Activated CD4-positive, alpha-beta T cell treated with anti-CD3 and anti-CD28 coated beads, Interleukin-2, amount 10 ng/mL, durations not matched to agents 24 days and 14 days (primary cell): ENCODE measurements around the gene OCRL. TPM values are rescaled to one million over a fixed set of nuclear protein-coding genes. Genes with fewer than 3 reads are reported as not detected.

ENCODE experiments used
- DNase-seq: peaks from one replicate; pipeline ENCODE4 v3.0.0; 2022
- H3K27ac Mint-ChIP-seq: one replicate; pipeline ENCODE4 v1.8.0; 2022; ENCODE audit warnings: mild to moderate bottlenecking, mixed read lengths
- H3K27me3 Mint-ChIP-seq: one replicate; pipeline ENCODE4 v1.8.0; 2022; ENCODE audit warnings: mixed read lengths
- H3K36me3 Mint-ChIP-seq: one replicate; pipeline ENCODE4 v1.8.0; 2022; ENCODE audit warnings: low read depth, mild to moderate bottlenecking, mixed read lengths
- H3K4me1 Mint-ChIP-seq: one replicate; pipeline ENCODE4 v1.8.0; 2021; ENCODE audit warnings: mixed read lengths
- H3K4me3 Mint-ChIP-seq: one replicate; pipeline ENCODE4 v1.8.0; 2022; ENCODE audit warnings: mild to moderate bottlenecking, moderate library complexity, mixed read lengths
- H3K9me3 Mint-ChIP-seq: one replicate; pipeline ENCODE4 v1.8.0; 2021; ENCODE audit warnings: mixed read lengths
- intact Hi-C: fragments of 100-400 bp; cut with micrococcal nuclease; formaldehyde crosslinking; loops from one replicate; pipeline ENCODE4 v1.15.1; 2023
- total RNA-seq: library from RNA; stranded (reverse); gene quantifications from 2 replicates; pipeline ENCODE4 v1.2.3, GENCODE V29; 2022

Gene OCRL
- total RNA-seq, 1 donor from 2014 or later: 3.8 TPM

DNA sequence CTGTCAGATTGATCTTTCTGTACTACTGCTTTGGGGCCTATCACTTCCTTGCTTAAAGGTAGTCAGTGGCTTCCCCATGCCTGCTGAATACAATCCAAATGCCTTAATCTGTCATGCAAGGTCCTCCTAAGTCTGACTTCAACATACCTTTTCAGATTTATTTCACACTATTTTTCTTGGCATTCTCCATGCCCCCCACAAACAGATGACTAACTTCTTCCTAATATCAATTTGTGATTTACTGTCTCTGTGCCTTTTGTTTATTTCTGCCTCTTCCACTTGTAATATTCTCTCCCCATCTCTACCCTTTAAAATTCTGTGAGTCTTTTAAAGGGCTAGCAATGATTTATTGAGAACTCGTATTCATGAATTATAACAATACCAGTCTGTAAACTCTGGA lies 41.8 kb downstream of the OCRL start:
- H3K36me3 Mint-ChIP-seq: peaks cover 3% of the 10 kb centered on the region
- DNase-seq: no peak
- no peaks in the 10 kb centered on the region for H3K27me3 Mint-ChIP-seq
- intact Hi-C loops: no loop called here
- no peaks in the 10 kb centered on the region for H3K4me1 Mint-ChIP-seq
- no peak overlapping the region for H3K27ac Mint-ChIP-seq
- no peak overlapping the region for H3K4me3 Mint-ChIP-seq
- H3K9me3 Mint-ChIP-seq: no peaks in the 10 kb centered on the region

DNA sequence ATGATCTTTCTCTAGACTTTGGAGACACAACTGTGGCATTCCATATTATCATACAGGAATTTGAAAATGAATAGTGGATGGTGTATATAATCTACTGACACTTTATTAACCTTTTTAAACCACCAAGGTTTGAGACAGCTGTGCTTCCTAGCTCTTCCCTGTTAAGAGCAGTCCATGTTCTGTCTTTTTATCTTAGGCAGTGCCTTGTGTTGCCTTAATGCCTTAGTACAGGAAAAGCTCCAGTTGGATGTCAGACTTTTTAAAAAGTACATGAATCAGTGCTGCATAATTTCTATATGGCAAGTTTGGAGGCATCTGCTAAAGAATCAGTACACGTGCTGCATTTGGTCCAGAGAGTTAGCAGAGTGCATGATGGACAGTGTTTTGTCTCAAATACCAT lies 45.1 kb downstream of the OCRL start:
- Mint-ChIP-seq H3K4me3 (no peak overlapping the region), H3K4me1 (no peaks in the 10 kb centered on the region), H3K27me3 (no peaks in the 10 kb centered on the region), H3K36me3 (peaks cover 2% of the 10 kb centered on the region), H3K9me3 (no peaks in the 10 kb centered on the region), H3K27ac (no peak overlapping the region)
- intact Hi-C loops: no loop called here
- DNase-seq: no peak

- H3K36me3 Mint-ChIP-seq: peaks cover 2% of the 10 kb centered on the region
- H3K27ac Mint-ChIP-seq: no peak overlapping the region
- intact Hi-C loops: no loop called here
- no peak overlapping the region for H3K4me3 Mint-ChIP-seq
- no peaks in the 10 kb centered on the region for H3K27me3 Mint-ChIP-seq
- H3K9me3 Mint-ChIP-seq: no peaks in the 10 kb centered on the region
- no peaks in the 10 kb centered on the region for H3K4me1 Mint-ChIP-seq
- no peak for DNase-seq
These were observed 45.6 kb downstream of the OCRL start for GRCh38 chrX:129585691-129586090.

DNA sequence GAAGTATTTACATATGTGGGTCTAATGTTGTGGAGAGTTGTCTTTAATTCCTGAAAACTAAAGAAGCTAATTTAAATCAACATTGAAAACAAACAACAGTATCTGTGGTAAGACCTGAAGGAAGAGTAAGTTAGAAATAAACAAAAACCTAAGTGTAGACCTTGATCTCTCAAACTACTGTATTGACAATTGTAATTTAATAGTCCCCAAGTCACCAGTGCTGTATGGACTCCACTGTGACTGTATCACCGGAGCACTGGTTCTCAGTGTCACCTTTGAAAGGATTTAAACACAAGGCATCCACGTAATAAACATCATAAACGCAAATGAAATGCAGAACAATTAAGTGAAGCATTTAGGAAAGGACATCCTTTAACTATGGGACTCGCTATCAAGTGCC lies 46.4 kb downstream of the OCRL start:
- no peak overlapping the region for H3K27ac Mint-ChIP-seq
- intact Hi-C loops: no loop called here
- H3K4me3 Mint-ChIP-seq: no peak overlapping the region
- H3K27me3 Mint-ChIP-seq: no peaks in the 10 kb centered on the region
- peaks cover 2% of the 10 kb centered on the region for H3K36me3 Mint-ChIP-seq
- DNase-seq: no peak
- no peaks in the 10 kb centered on the region for H3K4me1 Mint-ChIP-seq
- no peaks in the 10 kb centered on the region for H3K9me3 Mint-ChIP-seq

GRCh38 chrX:129590596-129590995 lies 50.5 kb downstream of the OCRL start:
- Mint-ChIP-seq H3K27ac (no peak overlapping the region), H3K4me1 (no peaks in the 10 kb centered on the region)

DNA sequence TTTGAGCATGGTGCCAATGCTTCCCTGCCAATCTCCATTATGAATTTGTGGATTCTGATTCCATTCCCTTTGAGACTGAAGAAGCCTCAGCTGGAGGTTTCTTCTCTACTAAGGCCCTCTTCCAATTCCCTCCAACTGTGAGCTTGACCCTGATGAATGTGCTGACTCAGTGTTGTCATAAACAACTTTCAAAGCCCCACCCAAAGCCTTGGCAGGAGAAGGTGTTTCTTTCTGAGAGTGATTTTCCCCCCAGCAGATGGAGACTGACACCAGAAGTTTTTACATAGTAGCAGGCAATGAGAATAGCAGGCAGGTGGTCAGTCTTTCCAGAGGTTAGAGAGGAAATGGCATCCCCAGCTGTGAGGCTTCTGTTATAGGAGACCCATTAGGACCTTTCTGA lies 53.1 kb downstream of the OCRL start:
- DNase-seq: no peak
- H3K27ac Mint-ChIP-seq: no peak overlapping the region
- H3K4me3 Mint-ChIP-seq: no peak overlapping the region
- intact Hi-C loops: no loop called here
- peaks cover 2% of the 10 kb centered on the region for H3K36me3 Mint-ChIP-seq
- H3K27me3 Mint-ChIP-seq: no peaks in the 10 kb centered on the region
- no peaks in the 10 kb centered on the region for H3K4me1 Mint-ChIP-seq
- H3K9me3 Mint-ChIP-seq: no peaks in the 10 kb centered on the region

More at GRCh38 chrX:129590596-129590995, 50.5 kb downstream of the OCRL start:
- no peak for DNase-seq
- no peaks in the 10 kb centered on the region for H3K27me3 Mint-ChIP-seq
- peaks cover 2% of the 10 kb centered on the region for H3K36me3 Mint-ChIP-seq
- H3K9me3 Mint-ChIP-seq: no peaks in the 10 kb centered on the region
- H3K4me3 Mint-ChIP-seq: no peak overlapping the region
- intact Hi-C loops: no loop called here

DNA sequence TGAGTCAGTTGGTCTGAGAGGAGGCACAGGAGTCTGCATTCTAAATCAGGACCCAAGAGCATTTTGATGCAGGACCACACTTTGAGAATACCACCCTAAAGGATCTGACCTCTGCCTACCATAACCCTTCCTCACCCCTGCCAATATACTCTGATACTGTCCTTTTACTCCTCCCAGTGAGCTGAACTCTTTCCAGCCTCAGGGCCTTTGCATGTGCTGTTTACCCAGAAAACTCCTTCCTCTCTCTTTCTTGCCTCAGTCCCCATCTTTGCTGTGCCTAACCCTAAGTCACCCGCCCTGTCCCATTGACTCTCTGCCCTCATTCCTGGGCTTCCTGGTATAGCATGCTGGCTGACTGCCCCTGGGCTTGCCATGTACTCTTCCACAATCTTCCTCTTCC lies 54.7 kb downstream of the OCRL start:
- intact Hi-C loops: no loop called here

DNA sequence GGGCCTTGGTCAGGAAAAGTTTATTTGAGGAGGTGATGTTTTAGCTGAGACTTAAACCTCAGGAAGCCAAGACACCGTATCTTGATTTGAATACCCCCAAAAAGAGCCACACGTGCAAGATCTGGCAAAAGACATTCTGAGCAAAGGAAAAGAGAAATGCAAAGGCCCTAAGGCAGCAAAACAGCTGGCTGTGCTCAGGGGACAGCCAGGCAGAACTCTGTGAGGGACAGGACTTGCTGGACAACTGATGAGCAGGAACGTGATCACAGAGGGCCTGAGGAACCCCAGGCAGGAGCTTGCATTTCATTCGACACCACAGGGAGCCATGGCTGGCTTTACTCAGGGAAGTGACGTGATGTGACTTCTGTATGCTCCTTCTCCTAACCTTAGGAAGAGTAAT lies 56.0 kb downstream of the OCRL start:
- Mint-ChIP-seq H3K36me3 (no peaks in the 10 kb centered on the region), H3K27me3 (no peaks in the 10 kb centered on the region), H3K9me3 (no peaks in the 10 kb centered on the region), H3K27ac (no peak overlapping the region), H3K4me1 (no peaks in the 10 kb centered on the region), H3K4me3 (no peak overlapping the region)
- DNase-seq: no peak
- intact Hi-C loops: no loop called here

More for the DNA sequence above, 54.7 kb downstream of the OCRL start:
- H3K4me1 Mint-ChIP-seq: no peaks in the 10 kb centered on the region
- no peak for DNase-seq
- H3K27ac Mint-ChIP-seq: no peak overlapping the region
- no peaks in the 10 kb centered on the region for H3K27me3 Mint-ChIP-seq
- H3K9me3 Mint-ChIP-seq: no peaks in the 10 kb centered on the region
- H3K4me3 Mint-ChIP-seq: no peak overlapping the region
- peaks cover 2% of the 10 kb centered on the region for H3K36me3 Mint-ChIP-seq

DNA sequence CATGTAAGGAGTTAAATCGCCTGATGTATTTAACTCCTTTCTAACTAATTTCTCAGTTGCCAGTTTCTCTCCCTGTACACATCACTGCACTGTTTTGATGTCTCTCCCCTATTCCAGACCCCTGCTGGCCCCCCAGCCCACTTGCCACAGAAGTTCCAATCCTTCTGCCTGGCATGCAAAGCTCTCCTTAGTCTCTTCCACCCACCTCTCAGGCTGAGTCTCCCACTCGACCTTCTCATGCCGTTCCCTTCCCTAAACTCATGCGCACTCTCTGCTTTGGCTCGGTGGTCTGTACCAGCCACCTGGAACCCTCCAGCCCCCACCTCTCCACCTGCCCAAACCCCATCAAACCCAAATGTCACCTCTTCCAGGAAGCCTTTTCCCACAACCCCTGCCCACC lies 57.8 kb downstream of the OCRL start:
- Mint-ChIP-seq H3K9me3 (no peaks in the 10 kb centered on the region), H3K27me3 (no peaks in the 10 kb centered on the region), H3K4me3 (no peak overlapping the region), H3K4me1 (peaks cover 2% of the 10 kb centered on the region), H3K36me3 (no peaks in the 10 kb centered on the region), H3K27ac (no peak overlapping the region)
- no peak for DNase-seq
- intact Hi-C loops: no loop called here

GRCh38 chrX:129599499-129599898 lies 59.4 kb downstream of the OCRL start:
- intact Hi-C loops: no loop called here
- no peak for DNase-seq
- Mint-ChIP-seq H3K4me3 (no peak overlapping the region), H3K36me3 (no peaks in the 10 kb centered on the region), H3K9me3 (no peaks in the 10 kb centered on the region), H3K27me3 (no peaks in the 10 kb centered on the region), H3K27ac (no peak overlapping the region), H3K4me1 (peaks cover 9% of the 10 kb centered on the region)

DNA sequence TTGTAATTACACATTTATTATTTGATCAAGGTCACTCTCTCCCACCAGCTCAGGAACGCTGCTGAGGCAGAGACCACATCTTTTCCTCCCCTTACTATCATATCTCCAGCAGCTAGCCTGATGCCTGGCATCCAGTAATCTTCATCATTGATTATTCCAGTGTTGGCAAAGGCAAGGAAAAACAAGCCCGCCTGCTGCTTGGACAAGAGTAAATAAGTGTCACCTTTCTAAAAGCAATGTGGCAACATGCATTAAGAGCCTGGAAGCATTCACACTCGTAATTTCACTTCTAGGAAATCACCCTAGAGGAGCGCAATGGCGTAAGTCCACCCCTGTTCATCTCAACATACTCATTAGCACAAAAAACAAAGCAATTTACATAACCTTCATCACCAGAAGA lies 59.9 kb downstream of the OCRL start:
- H3K4me3 Mint-ChIP-seq: no peak overlapping the region
- H3K36me3 Mint-ChIP-seq: no peaks in the 10 kb centered on the region
- intact Hi-C loops: loop anchor here (5.0 kb wide), 1 partner anchor 612 kb away; no protein-coding TSS in a partner anchor
- H3K27me3 Mint-ChIP-seq: no peaks in the 10 kb centered on the region
- DNase-seq: no peak
- peaks cover 11% of the 10 kb centered on the region for H3K4me1 Mint-ChIP-seq
- H3K27ac Mint-ChIP-seq: no peak overlapping the region
- H3K9me3 Mint-ChIP-seq: no peaks in the 10 kb centered on the region

DNA sequence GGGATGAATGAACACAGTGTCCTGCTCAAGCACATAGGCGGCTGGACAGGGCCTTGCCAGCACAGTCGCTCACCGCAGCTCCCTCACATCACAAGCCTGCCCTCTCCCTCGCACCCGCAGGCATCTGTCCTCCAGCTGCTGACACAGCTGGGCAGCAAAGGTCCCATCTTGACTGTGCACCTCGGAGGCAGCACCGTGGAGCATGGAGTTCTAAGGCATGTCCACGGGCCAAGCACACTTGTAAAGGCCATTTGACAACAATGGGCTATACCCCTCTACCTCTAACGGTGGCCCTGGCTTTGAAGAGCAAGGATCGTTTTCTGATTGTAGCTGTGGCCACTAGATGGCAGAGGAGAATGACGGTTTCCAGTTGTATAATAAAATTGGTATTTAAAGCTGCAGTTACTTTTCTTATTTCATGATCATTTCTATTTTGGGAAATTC lies 60.9 kb downstream of the OCRL start:
- no peak overlapping the region for H3K4me3 Mint-ChIP-seq
- H3K36me3 Mint-ChIP-seq: no peaks in the 10 kb centered on the region
- no peaks in the 10 kb centered on the region for H3K9me3 Mint-ChIP-seq
- DNase-seq: peak; percentile 74
- H3K27me3 Mint-ChIP-seq: no peaks in the 10 kb centered on the region
- intact Hi-C loops: loop anchor here (5.0 kb wide), 1 partner anchor 611 kb away; no protein-coding TSS in a partner anchor
- H3K27ac Mint-ChIP-seq: no peak overlapping the region
- peaks cover 15% of the 10 kb centered on the region for H3K4me1 Mint-ChIP-seq

GRCh38 chrX:129606918-129607317 lies 66.9 kb downstream of the OCRL start:
- peak; percentile 85 for DNase-seq
- Mint-ChIP-seq H3K4me1 (peaks cover 17% of the 10 kb centered on the region), H3K9me3 (no peaks in the 10 kb centered on the region), H3K4me3 (no peak overlapping the region), H3K27me3 (no peaks in the 10 kb centered on the region), H3K36me3 (no peaks in the 10 kb centered on the region), H3K27ac (no peak overlapping the region)
- intact Hi-C loops: loop anchor here (1.0 to 5.0 kb wide), 3 partner anchors 120 to 453 kb away; partner anchors contain the start of gene UTP14A

- Mint-ChIP-seq H3K9me3 (no peaks in the 10 kb centered on the region), H3K27me3 (no peaks in the 10 kb centered on the region), H3K27ac (no peak overlapping the region), H3K36me3 (no peaks in the 10 kb centered on the region), H3K4me1 (peaks cover 17% of the 10 kb centered on the region), H3K4me3 (no peak overlapping the region)
- no peak for DNase-seq
- intact Hi-C loops: loop anchor here (5.0 kb wide), 1 partner anchor 299 kb away; the partner anchor contains the start of gene UTP14A
These were observed 68.4 kb downstream of the OCRL start for GRCh38 chrX:129608496-129608895.

GRCh38 chrX:129609395-129609794 lies 69.3 kb downstream of the OCRL start:
- intact Hi-C loops: loop anchor here (5.0 kb wide), 1 partner anchor 298 kb away; the partner anchor contains the start of gene UTP14A
- Mint-ChIP-seq H3K27me3 (no peaks in the 10 kb centered on the region), H3K4me3 (no peak overlapping the region), H3K36me3 (no peaks in the 10 kb centered on the region), H3K4me1 (peaks cover 15% of the 10 kb centered on the region), H3K27ac (no peak overlapping the region), H3K9me3 (no peaks in the 10 kb centered on the region)
- no peak for DNase-seq
